Measurements from ENCODE around the gene ZNF577.

The ZNF577 gene

GRCh38 chr19:51861870-51862622 is 25.7 kb downstream of the ZNF577 start:
- Histone ChIP-seq H3K9me3 (ENCODE audit: severe bottlenecking) (peaks cover 27% of the 10 kb centered on the region), H3K4me1 (ENCODE audit: insufficient read depth, poor library complexity, severe bottlenecking) (no peaks in the 10 kb centered on the region), H3K27me3 (ENCODE audit: insufficient read depth, poor library complexity, severe bottlenecking) (no peaks in the 10 kb centered on the region), H3K4me3 (ENCODE audit: severe bottlenecking) (no peak overlapping the region), H3K27ac (ENCODE audit: poor library complexity, severe bottlenecking) (no peak overlapping the region), H3K36me3 (ENCODE audit: low read depth) (no peaks in the 10 kb centered on the region)
- DNase-seq (ENCODE audit: low spot score) (no peak), ATAC-seq (ENCODE audit: low read depth) (no peak)
- TF ChIP-seq CTCF (IDR thresholded peaks at IDR 0.05; ENCODE audit: poor library complexity, severe bottlenecking) = no peak

GRCh38 chr19:51837145-51837544 is 50.6 kb downstream of the ZNF577 start:
- no peak for TF ChIP-seq CTCF (IDR thresholded peaks at IDR 0.05; ENCODE audit: poor library complexity, severe bottlenecking)
- Histone ChIP-seq H3K4me1 (ENCODE audit: insufficient read depth, poor library complexity, severe bottlenecking) (no peaks in the 10 kb centered on the region), H3K27me3 (ENCODE audit: insufficient read depth, poor library complexity, severe bottlenecking) (no peaks in the 10 kb centered on the region), H3K36me3 (ENCODE audit: low read depth) (no peaks in the 10 kb centered on the region), H3K27ac (ENCODE audit: poor library complexity, severe bottlenecking) (no peak overlapping the region), H3K4me3 (ENCODE audit: severe bottlenecking) (no peak overlapping the region), H3K9me3 (ENCODE audit: severe bottlenecking) (no peaks in the 10 kb centered on the region)
- DNase-seq (ENCODE audit: low spot score) = no peak
- no peak for ATAC-seq (ENCODE audit: low read depth)

GRCh38 chr19:51830274-51830673 is 57.5 kb downstream of the ZNF577 start:
- Histone ChIP-seq H3K4me1 (ENCODE audit: insufficient read depth, poor library complexity, severe bottlenecking) (no peaks in the 10 kb centered on the region), H3K4me3 (ENCODE audit: severe bottlenecking) (no peak overlapping the region), H3K36me3 (ENCODE audit: low read depth) (no peaks in the 10 kb centered on the region), H3K27me3 (ENCODE audit: insufficient read depth, poor library complexity, severe bottlenecking) (no peaks in the 10 kb centered on the region), H3K9me3 (ENCODE audit: severe bottlenecking) (no peaks in the 10 kb centered on the region), H3K27ac (ENCODE audit: poor library complexity, severe bottlenecking) (no peak overlapping the region)
- TF ChIP-seq CTCF (IDR thresholded peaks at IDR 0.05; ENCODE audit: poor library complexity, severe bottlenecking) = peak; percentile 8
- ATAC-seq (ENCODE audit: low read depth) (no peak), DNase-seq (ENCODE audit: low spot score) (no peak)

- no peak overlapping the region for H3K4me3 ChIP-seq (ENCODE audit: severe bottlenecking)
- no peak for ATAC-seq (ENCODE audit: low read depth)
- H3K9me3 ChIP-seq (ENCODE audit: severe bottlenecking) = no peaks in the 10 kb centered on the region
Observed at GRCh38 chr19:51824281-51825005, 63.3 kb downstream of the ZNF577 start.

More at GRCh38 chr19:51824281-51825005, 63.3 kb downstream of the ZNF577 start:
- Histone ChIP-seq H3K27ac (ENCODE audit: poor library complexity, severe bottlenecking) (no peak overlapping the region), H3K4me1 (ENCODE audit: insufficient read depth, poor library complexity, severe bottlenecking) (no peaks in the 10 kb centered on the region), H3K36me3 (ENCODE audit: low read depth) (no peaks in the 10 kb centered on the region), H3K27me3 (ENCODE audit: insufficient read depth, poor library complexity, severe bottlenecking) (no peaks in the 10 kb centered on the region)
- no peak for DNase-seq (ENCODE audit: low spot score)
- TF ChIP-seq CTCF (IDR thresholded peaks at IDR 0.05; ENCODE audit: poor library complexity, severe bottlenecking) = no peak
